Right hindlimb (tissue), 1 donor: Measurements from ENCODE around the gene ERC1.
"Not testable (repeated sequence)": the region's sequence is repeated elsewhere in the genome, so short reads cannot be mapped to it uniquely, and the experiment has no call there.

Source experiments
- DNase-seq: peaks from one replicate; pipeline ENCODE4 v3.0.0-alpha.2; 2018

The ERC1 gene

DNA sequence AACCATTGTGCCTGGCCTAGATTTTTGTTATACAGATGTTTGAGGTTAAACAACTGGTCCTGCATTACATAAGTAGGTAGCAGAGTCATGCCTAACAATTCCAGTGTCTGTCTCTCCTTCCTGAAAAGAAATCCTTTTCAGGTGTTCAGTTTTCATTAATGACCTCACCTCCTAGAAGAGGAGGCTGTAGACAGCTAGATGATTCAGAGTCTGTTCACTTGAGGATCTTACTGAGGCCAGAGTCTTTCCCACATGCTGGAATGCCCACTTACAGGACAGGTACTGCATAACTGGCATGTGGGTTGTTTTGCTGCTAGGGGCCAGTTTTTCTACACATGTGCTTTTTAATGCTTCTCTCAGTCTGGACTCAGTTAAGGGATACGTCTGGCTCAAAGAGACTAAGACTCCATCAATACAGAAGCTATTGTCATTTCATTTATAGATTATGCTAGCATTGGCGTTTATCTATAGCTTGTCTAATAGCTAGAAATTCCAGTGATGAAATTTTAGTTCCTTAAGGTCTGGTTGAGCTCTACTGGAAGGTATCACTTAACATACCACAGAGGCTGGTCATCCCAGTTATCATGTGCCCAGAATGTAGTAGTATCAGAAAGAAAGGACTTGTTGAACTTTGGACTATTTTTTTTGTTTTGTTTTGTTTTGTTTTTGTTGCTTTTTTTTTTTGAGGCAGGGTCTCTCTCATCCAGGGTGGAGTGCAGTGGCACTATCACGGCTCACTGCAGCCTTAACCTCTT is 206.4 kb downstream of the ERC1 start:
- DNase-seq = no peak

- DNase-seq = not testable (repeated sequence)
These were observed 207.8 kb downstream of the ERC1 start for GRCh38 chr12:1198854-1199253.

GRCh38 chr12:1199700-1200099 is 208.7 kb downstream of the ERC1 start:
- DNase-seq = no peak

DNA sequence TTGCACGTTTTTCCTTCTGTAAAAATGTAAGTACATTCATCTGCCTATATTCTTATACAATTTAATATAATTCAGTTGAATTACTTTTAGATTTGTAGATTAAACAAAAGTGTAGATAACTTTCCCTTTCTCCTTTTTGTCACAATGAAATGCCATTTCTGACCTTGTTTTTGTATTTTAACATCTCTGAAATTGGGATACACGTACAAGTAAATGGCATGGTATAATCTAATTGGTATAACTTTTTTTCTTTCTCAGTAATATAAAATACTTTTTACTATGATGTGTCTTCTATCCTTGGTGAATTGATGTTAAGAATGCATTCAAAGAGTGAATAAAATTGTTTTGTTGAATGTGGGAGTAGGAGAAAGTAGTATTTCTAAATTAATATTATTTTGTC is 210.0 kb downstream of the ERC1 start:
- DNase-seq = no peak

DNA sequence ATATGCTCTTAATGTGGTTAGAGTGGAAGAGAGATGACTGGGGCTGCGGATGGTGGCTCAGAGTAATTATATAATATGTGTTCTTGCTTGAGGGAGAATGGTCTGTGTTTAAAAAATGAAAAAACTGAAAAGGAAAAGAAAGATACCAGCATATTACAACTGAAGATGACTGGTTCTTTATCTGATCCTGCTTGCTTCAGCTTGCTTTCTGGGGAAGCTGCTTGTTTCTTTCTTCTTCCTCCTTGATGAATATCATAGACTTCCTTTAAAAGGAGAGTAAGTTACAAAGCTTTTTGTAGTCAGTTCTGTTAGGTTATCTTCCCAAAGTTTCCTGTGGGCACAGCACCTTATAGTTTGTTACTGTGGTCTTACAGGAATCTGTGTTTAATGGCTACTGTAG is 210.9 kb downstream of the ERC1 start:
- no peak for DNase-seq

- DNase-seq = no peak
These were observed 212.7 kb downstream of the ERC1 start for GRCh38 chr12:1203735-1204019.

GRCh38 chr12:1204581-1205121 is 213.6 kb downstream of the ERC1 start:
- no peak for DNase-seq

DNA sequence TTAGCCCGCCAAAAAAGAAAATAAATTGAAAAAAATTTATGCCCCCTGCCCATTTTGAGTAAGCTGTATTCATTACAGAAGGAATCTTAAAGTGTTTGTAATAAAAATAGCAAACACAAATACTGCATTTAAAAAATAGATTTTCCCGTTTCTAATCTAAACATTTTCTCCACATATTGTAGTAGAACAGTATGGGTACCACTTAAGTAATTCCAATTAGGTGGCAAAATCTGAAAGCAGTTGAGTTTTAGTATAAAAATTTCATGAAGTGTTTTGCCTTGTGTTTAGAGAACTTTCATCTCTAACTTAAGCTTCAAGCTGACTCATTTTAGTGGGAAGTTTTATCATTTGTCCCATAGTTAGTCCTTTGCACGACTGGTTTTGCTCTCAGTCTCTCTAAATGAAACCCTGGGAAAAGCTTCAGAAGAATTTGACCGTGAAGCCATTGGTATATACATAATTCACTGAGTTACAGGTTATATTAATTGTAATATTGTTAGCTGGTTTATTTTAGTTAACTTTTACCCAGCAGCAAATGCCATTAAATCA is 214.6 kb downstream of the ERC1 start:
- DNase-seq = no peak

DNA sequence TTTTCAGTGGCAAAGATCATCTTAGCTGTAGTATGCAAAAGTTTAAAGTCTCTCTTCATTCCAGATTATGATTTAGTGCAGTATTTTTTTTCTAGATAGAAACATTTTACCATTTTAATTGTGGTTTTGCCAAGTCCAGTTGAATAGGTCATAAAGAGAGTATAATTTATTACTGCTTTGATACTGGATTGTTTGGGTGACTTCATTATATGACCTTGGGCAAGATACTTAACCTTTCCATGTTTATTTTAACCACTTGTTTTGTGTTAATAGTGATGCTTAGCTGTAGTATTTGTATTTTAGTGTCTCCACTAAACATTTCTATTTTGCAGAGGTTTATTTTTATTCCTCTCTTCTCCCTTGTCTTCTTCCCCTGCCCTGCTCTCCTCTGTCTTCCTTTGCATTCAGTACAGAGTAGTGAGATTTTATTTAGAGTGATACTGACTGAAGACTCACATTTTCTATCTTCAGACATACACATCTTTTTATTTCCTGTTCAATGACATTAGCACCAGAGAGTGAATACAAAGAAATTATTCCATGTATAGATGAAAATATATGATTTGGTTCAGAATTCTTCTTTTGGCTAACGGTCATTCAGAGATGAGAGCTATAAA is 215.2 kb downstream of the ERC1 start:
- no peak for DNase-seq

GRCh38 chr12:1207276-1207675 is 216.3 kb downstream of the ERC1 start:
- DNase-seq = no peak

- not testable (repeated sequence) for DNase-seq
These were observed 217.7 kb downstream of the ERC1 start for GRCh38 chr12:1208719-1209118.

DNA sequence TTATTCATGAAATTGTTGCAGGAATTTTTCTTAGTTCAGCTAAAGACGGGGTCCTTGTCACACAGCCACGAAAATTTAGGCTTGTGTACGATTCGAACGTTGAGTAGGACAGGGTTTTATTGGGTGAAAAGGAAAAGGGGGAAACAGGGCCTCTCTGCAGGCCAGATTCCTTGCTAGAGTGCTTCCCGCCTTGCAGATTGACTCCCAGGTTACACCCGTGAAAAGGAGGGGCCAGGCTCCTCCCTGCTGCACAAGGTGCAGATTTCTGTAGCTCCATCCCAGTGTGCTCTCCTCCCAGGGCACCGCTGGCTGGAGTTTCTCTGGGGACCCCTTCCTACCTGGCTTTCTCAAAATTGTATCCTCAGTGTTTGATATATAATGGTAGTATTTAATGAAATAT is 221.5 kb downstream of the ERC1 start:
- no peak for DNase-seq

- no peak for DNase-seq
These were observed 222.2 kb downstream of the ERC1 start for GRCh38 chr12:1213205-1213604.

GRCh38 chr12:1213618-1214205 is 222.7 kb downstream of the ERC1 start:
- DNase-seq = no peak

- DNase-seq = no peak
These were observed 225.5 kb downstream of the ERC1 start for GRCh38 chr12:1216560-1216959.

- no peak for DNase-seq
These were observed 226.3 kb downstream of the ERC1 start for GRCh38 chr12:1217191-1217949.

- DNase-seq = no peak
These were observed 227.3 kb downstream of the ERC1 start for GRCh38 chr12:1218369-1218768.

- DNase-seq = no peak
These were observed 229.4 kb downstream of the ERC1 start for GRCh38 chr12:1220127-1221092.

DNA sequence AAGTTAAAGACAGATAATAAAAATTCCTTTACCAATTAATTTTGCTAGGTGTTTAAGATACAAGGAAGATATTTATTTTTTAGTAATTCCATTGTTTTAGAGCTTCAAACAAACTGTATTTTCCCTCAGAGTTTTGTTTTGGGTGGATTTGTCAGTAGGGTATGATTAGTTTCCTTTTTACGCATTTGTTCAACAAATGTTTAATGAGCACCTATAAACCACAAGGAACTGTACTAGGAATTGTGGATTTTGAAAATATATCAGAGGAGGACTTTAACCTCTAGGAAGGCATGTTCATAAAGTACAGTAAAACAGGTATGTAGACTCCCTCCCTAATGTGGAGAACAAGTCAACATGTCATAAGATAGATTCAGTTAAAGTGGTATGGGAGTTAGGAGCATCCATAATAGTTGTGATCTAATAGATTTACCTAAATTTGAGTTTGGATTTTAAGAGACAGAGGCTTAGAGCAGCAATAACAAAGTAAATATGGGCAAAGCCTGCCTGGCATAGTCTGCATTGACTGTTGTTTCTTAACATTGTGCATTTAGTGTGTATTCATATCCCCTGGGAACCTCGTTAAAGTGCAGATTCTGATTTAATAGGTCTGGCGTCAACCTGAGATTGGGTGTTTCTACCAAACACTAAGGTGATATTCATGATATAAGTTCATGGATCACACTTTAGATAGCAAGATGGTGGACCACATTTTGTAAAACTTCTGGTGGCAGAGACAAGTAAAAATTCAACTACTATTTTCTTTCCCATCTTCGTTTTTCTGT is 232.0 kb downstream of the ERC1 start:
- no peak for DNase-seq

DNA sequence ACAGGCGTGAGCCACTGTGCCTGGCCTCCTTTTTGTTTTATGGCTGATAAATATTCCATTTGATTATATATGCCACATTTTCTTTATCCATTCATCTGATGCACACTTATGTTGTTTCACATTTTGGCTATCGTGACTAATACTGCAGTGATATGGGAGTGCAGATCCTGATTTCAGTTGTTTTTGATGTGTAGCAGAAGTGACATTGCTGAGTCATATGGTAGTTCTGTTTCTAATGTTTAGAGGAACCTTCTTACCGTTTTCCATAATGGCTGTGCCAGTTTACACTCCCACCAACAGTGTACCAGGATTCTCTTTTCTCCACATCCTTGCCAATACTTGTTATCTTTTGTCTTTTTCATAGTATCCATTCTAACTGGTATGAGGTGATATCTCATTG is 235.9 kb downstream of the ERC1 start:
- DNase-seq = no peak

- no peak for DNase-seq
These were observed 243.1 kb downstream of the ERC1 start for GRCh38 chr12:1234073-1234472.
